HG03442 (cell line): Measurements from ENCODE around the gene WDPCP.
"Not testable (repeated sequence)": the region's sequence is repeated elsewhere in the genome, so short reads cannot be mapped to it uniquely, and the experiment has no call there.

ENCODE experiments used
- ATAC-seq: cut with Tn5 transposase; IDR thresholded peaks from one replicate; pipeline ENCODE4 v1.9.1; 2021; ENCODE audit warnings: mild to moderate bottlenecking, moderate library complexity; ENCODE audit not compliant: unreplicated experiment

Gene WDPCP

GRCh38 chr2:63588385-63589147 is at the start of gene WDPCP, which contains the start of gene MDH1:
WDPCP (minus strand) TSS chr2:63588477; CDS start chr2:63588271, 206 bp downstream.
MDH1 (plus strand) TSS chr2:63588963; CDS start chr2:63589044, 81 bp downstream.
- ATAC-seq: peak; percentile 83

GRCh38 chr2:63632382-63632781 is 44.1 kb upstream of the WDPCP start:
- no peak for ATAC-seq

DNA sequence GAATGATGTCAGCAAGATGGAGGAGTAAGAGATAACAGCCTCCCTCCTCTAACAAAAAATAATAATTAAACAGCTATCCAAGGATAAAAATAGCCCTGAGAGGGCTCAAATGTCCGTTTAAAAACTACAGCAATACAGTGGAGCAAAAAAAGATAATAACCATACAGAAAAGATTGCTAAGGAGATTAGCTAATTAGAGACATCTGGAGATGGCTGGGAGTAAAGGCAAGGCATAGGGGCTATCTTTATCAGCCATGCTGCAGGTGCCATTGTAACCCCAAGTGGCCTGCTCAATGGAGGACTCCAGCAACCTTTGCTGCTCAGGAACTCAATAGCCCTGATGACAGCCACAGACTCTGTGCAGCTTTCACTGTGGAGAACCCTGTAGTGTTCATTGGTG is 43.2 kb upstream of the WDPCP start:
- ATAC-seq: no peak

DNA sequence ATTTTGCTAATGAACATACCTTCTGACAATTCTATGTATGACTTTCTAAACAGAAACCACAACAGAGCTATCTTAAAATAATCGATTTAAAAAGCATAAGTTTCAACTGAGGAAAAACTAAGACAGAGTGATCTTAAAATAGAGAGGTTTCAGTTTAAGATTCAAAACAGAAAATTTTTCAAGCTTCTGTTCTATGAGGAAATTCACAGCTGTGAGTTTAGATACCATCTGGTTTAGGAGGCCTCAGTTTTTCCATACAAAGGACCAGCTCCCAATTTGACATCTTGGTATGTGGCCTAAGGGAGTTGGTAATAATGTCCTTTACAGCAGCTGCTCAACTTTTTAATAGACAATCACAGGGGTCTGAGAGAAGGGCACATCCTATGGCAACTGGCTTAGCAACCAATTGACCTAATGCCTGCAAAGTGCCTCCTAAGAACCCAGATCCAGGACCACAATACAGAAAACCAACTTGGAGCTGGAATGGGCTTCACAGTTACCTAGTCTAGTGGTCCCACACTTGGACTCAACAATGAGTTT is 40.2 kb upstream of the WDPCP start:
- ATAC-seq: no peak

DNA sequence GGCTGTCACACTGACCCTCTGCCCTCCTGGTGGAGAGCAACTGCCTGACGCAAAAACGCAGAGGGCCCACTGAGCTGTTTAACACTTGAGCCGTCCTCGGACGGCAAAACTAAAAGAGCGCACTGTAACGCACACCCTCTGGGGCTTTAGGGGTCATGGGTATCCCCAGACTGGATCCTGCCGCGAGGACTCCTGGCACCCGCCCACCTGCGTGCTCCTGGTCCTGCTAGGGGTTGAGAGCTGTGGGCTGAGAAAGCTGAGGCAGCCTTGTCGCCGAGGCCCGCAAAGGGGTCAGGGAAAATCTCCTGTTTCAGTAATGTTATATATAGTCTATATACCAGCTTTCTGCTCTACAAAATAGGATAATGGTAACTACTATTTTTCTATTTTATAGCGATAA is 39.6 kb upstream of the WDPCP start:
- ATAC-seq: no peak

DNA sequence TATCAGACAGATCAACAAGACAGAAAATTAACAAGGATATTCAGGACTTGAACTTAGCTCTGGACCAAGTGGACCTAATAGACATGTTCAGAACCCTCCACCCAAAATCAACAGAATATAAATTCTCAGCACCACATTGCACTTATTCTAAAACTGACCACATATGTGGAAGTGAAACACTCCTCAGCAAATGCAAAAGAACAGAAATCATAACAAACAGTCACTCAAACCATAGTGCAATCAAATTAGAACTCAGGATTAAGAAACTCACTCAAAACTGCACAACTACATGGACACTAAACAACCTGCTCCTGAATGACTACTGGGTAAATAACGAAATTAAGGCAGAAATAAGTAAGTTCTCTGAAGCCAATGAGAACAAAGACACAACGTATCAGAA is 35.5 kb upstream of the WDPCP start:
- ATAC-seq: not testable (repeated sequence)

- ATAC-seq: no peak
Observed at GRCh38 chr2:63622751-63623150, 34.5 kb upstream of the WDPCP start.

DNA sequence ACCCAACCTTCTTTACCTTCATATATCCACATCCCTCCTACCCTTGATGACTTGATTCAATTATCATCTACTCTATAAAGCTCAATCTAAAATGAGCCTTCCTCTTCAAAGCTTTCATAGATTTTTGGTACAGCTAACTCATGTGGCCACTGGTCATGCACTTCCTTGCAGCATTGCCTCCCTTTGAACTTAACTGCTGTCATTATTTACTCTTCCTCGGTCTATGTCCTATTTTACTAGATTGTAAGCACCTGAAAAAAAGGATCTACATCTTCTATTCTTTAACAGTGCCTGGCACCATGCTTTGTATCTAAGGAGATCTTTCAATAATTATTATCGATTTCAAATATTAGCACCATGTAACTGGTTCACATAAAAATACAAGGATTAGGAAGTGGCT is 31.1 kb upstream of the WDPCP start:
- ATAC-seq: no peak

DNA sequence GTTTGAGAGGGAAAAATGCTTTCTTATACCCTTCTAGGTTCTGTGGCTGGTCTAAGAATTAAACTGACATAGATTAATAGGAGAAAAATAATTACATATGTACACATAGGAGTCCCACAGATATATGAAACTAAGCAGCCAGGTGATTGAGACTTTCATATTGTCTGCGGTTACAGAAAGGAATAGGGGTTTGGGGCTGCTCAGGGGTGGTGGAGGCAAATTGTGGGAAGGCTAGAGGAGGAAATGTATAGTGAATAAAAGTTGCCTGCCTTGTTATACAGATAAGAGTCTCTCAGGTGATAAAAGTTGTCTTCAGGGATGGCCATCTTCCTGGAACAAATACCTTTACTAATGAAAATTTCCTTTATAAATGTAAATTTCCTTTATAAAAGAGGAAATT is 29.1 kb upstream of the WDPCP start:
- no peak for ATAC-seq

- no peak for ATAC-seq
Observed at GRCh38 chr2:63614983-63615945, 27.0 kb upstream of the WDPCP start.

DNA sequence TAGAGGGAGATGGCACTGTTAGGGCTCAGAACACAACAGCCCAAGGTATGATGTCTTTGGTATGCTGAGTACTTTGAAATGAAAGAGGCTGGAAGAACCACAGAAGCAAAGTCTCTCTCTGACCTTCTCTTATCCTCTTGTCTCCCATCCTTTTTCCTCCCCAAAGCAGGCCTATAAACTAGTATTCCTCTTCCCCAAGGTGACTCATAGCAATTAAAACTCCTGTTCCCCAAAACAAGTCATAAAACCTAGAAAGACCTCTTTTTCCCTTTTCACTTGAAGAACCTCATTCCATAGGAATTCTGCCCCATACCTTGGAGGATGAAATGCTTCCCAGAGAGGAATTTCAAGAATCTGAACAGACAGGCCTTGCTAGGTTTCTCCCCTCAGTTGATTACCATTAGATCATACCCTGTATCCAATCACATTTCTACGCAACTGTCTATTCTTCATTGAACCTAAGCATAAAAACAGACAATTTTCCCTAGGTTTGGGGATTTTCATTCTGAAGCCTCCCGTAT is 26.2 kb upstream of the WDPCP start:
- ATAC-seq: no peak

DNA sequence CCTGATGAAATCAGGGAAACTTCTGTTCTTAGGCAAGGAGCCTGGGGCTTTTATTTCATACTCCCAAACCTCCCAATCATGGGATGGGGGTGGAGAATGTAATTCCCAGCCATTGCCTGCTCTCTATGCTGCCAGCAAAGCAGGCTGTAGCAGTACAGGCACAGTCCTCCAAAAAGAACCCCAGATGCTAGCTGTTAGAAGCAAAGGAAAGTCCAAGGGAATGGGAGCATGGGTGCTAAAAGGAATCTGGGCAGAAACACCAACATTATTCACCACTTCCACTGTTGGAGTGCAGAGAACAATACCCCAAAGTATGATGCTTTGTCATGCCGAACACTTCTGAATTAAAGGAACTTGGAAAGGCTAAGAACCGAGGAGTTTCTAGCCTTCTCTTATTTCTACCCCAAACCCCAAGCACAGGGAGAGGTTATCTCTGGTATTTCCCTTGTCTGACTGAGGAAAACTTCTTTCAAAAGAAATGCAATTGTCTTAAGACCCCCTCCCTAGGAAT is 25.2 kb upstream of the WDPCP start:
- ATAC-seq: no peak

- ATAC-seq: no peak
Observed at GRCh38 chr2:63610525-63610924, 22.2 kb upstream of the WDPCP start.

DNA sequence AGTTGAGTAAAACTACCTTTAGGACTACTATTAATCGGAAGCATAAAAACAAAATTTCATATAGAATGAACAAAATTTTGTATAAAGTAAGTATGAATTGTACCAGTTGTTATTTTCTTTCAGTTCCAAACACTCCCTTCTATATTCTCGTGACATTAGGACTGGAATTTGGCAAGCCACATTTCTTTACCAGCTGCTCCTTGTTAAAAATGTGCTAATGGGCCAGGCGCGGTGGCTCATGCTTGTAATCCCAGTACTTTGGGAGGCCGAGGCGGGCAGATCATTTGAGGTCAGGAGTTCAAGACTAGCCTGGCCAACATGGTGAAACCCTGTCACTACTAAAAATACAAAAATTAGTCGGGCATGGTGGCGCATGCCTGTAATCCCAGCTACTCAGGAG is 20.6 kb upstream of the WDPCP start:
- ATAC-seq: not testable (repeated sequence)

DNA sequence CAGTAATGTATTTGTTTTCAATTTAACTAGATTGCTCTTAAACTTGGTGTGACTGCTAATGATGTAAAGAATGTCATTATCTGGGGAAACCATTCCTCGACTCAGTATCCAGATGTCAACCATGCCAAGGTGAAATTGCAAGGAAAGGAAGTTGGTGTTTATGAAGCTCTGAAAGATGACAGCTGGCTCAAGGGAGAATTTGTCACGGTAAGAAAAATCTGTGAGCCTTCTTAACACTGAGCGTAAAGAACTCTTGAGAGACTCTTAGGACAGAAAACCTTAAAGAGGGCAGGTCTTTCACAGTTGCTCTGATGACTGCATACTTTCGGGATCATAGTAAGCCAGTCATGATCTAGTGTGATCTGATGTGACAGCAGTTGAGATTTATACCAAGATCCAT is 16.4 kb upstream of the WDPCP start:
- ATAC-seq: no peak

- no peak for ATAC-seq
Observed at GRCh38 chr2:63600881-63601460, 12.7 kb upstream of the WDPCP start.

- no peak for ATAC-seq
Observed at GRCh38 chr2:63598981-63599380, 10.7 kb upstream of the WDPCP start.

DNA sequence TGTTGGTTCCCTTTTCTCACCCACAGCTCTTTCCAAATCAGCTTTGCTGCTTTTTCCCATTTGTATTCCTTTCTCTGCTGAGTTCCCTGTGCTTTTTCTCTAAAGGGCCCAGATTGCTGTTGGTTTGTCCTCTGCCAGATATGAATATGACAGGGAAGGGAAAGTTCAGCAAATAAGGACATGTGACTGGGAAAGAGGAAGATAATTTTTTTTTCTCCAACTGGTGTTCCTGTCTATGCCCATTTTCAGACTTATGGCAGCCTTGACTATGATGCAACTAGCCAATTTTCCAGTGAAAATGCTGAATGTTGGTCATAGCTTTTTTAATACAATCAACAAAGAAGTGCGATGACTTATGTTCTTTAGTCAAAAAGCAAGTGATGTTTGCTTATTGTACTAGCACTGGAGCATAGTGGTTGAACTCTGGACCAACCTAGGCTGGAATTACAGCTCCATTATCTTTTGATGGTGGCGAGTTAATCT is 8.2 kb upstream of the WDPCP start:
- ATAC-seq: no peak

DNA sequence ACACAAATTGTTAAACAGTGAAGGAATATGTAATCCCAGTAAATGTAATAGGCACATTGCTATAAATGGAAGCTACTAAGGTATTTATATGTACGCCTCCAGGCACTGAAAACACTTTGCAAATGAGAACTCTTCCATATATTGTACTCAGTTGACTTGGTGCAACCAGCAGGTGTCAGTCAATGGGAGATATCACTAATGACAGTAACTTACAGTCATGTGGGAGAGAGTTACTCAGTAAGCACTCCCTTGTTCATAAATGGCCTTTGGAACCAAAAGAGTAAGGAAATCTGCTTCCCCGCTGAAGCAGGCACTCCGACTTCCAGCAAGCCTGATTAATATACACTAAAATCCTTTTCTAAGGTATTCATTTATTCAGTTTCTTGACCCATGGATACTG is 6.4 kb upstream of the WDPCP start:
- ATAC-seq: no peak

- ATAC-seq: no peak
Observed at GRCh38 chr2:63591566-63592175, 3.4 kb upstream of the WDPCP start.
